CD1c-positive myeloid dendritic cell (primary cell): Measurements from ENCODE around the gene CCDC178.

ENCODE experiments used
- DNase-seq: peaks from one replicate; pipeline ENCODE4 v3.0.0-alpha.2; 2016; ENCODE audit errors: extremely low spot score

CCDC178 gene

DNA sequence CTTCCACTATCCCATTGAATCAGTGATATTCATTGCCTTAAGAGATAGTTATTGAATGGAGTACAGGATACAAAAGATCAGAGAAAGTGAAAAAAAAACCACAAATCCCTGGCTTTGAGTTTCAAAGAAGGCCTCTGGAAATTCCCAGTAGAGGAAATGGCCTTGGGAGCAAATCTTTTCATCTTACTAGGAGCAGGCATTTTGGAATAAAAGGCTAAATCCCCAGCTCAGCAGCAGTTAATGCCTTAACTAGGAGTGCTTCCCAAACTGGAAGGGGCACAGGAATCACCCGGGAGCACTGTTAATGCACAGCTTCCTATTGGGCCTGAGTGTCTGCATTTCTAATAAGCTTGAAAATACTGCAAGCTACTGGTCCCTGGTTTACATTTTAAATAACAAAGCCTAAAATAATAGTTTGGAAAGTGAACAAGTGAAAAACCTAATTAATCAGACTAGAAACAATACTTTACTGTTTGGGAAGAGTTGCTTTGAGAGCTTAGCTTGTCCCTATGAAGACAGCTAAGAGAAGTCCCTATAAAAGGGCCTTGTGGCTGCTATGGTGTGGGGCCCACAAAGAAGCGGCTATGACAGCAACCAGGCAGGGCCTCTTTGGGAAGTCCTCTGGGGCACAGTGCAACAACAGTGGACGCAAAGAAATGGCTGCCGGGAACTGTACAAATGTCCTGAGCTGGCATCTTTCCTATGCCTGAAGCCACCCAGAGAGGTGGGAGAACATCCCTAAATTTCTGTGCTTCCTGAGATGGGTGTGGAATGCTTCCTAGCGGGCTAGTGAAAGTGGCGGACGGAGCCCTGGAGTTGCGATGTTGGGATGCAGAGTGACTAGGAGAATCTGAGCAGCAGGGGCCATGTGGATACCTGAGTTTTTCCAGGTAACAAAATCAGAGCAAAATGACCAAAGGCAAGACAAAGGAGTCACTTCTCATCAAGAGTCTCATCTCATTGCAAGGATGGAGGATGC lies 550.6 kb downstream of the CCDC178 start:
- DNase-seq: no peak

DNA sequence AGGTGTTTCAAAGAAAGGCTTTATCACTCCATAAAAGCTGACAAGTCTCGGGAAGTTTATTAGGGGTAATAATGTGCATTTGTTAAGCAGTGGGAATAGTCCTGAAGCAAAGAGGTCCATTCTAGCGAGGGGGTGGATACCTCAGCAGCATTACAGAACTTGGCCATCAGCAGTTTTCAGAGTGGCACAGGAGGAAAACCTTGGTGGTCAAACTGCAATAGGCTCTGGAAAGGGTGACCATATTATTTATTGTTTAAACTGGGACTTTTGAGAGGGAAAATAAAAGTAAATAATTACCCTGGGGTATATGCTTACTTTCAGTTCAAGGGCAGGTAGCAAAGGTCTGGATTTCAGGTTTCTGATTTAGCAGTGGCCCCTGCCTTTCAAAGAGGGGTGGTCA lies 552.2 kb downstream of the CCDC178 start:
- no peak for DNase-seq
